Activated CD4-positive, alpha-beta memory T cell treated with anti-CD3 and anti-CD28 coated beads for 36 hours (primary cell): Measurements from ENCODE around the gene MAP7D2. TPM values are rescaled to one million over a fixed set of nuclear protein-coding genes. Genes with fewer than 3 reads are reported as not detected.

Experiments
- microRNA-seq: library from miRNA; unstranded; fragments of <30 nt; microRNA quantifications from one replicate; pipeline ENCODE4 v1.2.0, GENCODE V29; 2022; ENCODE audit warnings: borderline number of aligned reads, borderline microRNAs expressed, borderline replicate concordance
- total RNA-seq, 2 experiments: library from RNA; stranded (reverse); gene quantifications; one replicate each; pipeline ENCODE4 v1.2.3, GENCODE V29; 2021

The MAP7D2 gene
- total RNA-seq, 2 experiments from 2014 or later = 0.22 to 0.24 TPM

Small RNA genes within 50 kb of the gene (microRNA-seq; reads per million reads assigned to microRNA genes)
- 3.1 reads per million for gene MIR23C

Other genes starting within 250 kb of the MAP7D2 start
- 10 to 100 TPM; 81.3 to 87.4 TPM for gene SH3KBP1, start 229.3 kb downstream of the MAP7D2 start, total RNA-seq
- 1 to 10 TPM; 4.0 to 4.1 TPM for gene BCLAF3, start 125.8 kb downstream of the MAP7D2 start, total RNA-seq
- gene EIF1AX, start 24.9 kb upstream of the MAP7D2 start, total RNA-seq = 100 to 1,000 TPM; 117 to 121 TPM
- 10 to 100 TPM; 51.8 to 52.0 TPM for gene RPS6KA3, start 150.0 kb upstream of the MAP7D2 start, total RNA-seq